HCEC 1CT (cell line): ENCODE data around the gene STX8.
"Not testable (repeated sequence)": the region's sequence is repeated elsewhere in the genome, so short reads cannot be mapped to it uniquely, and the experiment has no call there.

ENCODE experiments used
- DNase-seq: peaks from one replicate; pipeline ENCODE4 v3.0.0-alpha.2; 2017

The STX8 gene

DNA sequence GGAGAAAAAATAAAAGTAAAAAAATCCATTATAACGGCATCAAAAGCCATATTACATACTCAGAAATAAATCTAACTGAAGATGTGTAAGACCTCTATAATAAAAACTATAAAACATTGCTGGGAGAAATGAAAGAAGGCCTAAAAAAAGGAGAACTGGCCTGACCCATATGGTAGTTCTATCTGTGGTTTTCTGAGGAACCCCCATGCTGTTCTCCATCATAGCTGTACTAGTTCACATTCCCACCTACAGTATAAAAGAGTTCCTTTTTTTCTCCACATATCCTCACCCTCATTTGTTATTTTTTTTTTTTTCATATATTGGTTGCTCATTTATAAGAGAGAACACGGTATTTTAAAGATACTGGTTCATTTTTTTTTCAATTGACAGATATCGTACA, 191.8 kb downstream of the STX8 start:
- no peak for DNase-seq

DNA sequence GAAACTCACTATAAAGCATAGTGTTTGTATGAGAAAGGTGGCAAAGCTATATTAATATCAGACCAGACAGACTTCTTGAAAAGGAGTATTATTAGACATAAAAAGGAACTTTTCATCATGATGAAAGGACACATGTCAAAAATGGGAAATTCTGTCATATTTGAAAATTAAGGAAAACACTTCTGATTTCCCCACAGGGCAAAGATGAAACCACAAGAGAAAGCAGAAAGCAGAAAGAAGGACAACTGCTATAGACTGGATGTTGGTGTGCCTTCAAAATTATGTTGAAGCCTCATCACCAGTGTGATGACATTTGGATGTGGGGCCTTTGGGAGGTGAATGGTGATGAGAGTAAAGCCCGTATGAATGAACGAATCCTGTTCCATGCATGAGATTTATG, 193.0 kb downstream of the STX8 start:
- DNase-seq, result no peak

DNA sequence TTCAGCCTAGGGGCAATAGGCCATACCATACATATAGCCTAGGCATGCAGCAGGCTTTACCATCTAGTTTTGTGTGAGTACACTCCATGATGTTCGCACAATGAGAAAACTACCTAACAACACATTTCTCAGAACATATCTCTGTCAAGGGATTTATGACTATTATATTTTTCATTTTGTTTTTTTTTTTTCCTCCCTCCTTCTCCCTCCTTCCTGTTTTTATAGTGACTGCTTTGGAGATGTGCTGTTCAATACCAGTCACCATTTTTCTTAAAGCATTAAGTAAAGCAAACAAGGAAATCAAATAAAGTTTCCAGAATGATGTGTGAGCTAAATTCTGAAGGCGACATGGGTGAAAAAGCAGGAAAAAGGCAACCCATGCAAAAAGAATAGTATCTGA, 194.6 kb downstream of the STX8 start:
- DNase-seq, result no peak

DNA sequence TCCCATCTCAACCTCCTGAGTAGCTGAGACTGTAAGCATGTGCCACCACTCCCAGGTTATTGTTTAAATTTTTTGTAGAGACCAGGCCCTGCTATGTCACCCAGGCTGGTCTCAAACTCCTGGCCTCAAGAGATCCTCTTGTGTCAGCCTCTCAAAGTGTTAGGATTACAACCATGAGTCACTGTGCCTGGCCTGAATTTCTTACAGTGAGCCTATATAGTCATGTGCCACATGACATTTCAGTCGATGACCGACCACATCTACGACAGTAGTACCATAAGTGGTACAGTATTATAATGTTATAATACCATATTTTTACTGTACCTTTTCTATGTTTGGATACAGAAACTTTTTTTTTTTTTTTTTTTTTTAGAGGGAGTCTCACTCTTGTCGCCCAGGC, 195.3 kb downstream of the STX8 start:
- DNase-seq, result no peak

GRCh38 chr17:9376177-9376576, 199.4 kb downstream of the STX8 start:
- DNase-seq, result not testable (repeated sequence)

DNA sequence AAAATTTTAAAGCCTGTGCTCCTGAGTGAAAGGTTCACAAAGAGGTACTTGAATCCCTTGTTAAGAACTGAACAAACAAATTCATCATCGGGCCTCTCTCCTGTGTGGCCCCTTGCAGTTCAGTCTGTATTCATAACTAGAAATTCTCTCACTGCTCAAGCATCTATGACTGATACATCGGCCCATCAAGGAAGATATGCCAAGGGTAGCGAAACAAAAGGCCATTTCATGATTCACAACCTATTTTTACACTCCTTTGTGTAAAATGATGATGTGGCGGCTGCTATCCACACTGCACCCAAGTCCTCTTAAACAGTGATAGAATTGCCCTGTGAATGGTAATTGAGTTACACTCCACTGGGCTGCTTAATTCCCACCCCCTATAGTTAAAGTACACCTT, 204.6 kb downstream of the STX8 start:
- peak; percentile 89 for DNase-seq

DNA sequence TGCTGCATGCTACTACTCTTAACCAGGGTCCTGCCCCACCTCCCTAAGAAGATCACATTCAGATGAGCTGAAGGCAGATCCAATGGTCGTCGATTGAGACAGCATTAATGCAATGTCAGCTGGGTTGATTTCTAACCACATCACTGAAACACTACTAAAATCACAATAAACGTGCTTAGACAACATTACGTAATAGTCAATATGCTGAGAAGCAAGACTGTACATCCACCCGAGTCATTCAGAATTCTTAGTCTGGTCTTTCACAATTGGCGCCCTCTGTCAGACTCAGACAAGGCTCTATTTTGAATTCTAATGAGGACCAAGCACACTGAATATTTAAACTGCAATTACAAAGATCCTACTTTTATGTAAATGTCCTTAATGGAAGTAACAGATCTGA, 205.2 kb downstream of the STX8 start:
- peak; percentile 53 for DNase-seq

- no peak for DNase-seq
Measured at GRCh38 chr17:9368631-9369030, 207.0 kb downstream of the STX8 start.

- DNase-seq, result no peak
Measured at GRCh38 chr17:9367156-9367555, 208.5 kb downstream of the STX8 start.

- DNase-seq, result peak; percentile 34
Measured at GRCh38 chr17:9364837-9365430, 210.7 kb downstream of the STX8 start.

- DNase-seq, result peak; percentile 84
Measured at GRCh38 chr17:9363440-9364350, 211.9 kb downstream of the STX8 start.

DNA sequence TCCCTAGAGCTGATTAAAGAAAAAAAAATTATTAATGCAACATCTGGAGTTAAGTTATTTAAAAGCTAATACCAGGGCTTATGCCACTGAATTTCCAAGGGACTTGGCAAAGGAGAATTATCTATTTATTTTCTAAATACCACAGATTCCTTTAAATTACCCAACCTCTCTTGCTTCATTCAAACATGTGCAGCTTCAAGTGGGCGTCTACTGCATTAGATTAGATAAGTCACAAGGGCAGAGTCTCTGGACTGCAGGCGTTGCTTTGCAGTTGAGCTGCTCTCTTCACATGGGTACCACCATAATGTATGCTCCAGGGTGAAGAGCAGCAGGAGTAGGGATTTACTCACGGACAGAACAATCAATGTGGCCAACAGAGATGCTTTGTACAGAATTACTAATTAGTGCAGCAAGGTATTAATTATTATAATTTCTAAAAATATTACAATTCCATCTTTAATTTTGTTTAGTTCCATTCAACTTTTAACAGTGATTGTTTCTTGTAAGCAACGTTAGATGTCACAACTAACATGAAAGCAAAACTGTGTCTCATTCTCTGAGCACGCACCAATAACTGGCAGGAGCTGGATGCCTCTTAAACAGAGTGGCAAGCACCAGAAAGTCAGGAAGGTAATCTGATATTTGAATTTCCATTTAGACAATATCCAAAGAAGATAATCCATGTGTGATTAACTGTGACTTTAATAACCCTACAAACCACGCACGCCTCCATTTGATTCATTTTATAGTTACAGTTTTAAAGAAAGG, 214.2 kb downstream of the STX8 start:
- peak; percentile 94 for DNase-seq

DNA sequence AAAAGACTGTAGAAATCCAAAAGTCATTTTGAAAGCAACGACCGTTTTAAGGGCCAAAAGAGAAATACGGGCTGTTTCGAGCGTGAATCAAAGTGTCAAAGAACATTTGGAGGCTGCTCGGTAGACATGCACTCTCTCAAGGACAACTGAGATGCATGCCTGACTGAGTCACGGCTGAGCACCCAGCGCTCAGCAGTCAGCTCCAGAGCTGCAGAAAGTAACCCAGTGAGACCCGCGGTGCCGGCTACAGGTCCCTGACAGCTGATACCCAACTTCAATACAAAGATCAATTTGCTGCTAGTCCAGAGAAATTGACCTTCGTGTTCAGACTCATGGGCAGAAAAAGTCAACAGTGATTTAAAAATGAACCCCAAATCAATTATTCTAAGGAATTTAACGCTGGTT, 214.9 kb downstream of the STX8 start:
- peak; percentile 81 for DNase-seq

DNA sequence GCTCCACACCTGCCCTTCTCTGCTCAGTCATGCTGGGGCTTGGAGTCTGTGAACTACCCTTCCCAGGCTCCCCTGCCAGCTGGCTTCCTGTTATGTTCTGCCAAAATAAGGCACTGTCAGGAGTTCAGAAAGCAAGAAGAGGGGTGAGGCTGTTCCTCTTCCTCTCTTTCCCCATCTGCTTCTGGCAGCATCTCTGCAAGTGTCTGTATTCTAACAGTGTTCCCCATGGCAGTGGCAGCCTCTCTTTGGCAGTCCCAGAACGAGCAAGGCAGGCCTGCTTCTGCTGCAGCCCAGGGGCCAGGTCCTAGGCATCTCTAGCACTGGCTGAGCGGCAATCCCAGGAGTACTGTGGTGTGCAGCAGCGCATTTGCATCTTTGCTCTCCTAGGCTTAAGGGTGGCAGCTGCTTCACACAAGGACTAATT, 219.1 kb downstream of the STX8 start:
- no peak for DNase-seq

GRCh38 chr17:9355846-9356245, 219.8 kb downstream of the STX8 start:
- no peak for DNase-seq

DNA sequence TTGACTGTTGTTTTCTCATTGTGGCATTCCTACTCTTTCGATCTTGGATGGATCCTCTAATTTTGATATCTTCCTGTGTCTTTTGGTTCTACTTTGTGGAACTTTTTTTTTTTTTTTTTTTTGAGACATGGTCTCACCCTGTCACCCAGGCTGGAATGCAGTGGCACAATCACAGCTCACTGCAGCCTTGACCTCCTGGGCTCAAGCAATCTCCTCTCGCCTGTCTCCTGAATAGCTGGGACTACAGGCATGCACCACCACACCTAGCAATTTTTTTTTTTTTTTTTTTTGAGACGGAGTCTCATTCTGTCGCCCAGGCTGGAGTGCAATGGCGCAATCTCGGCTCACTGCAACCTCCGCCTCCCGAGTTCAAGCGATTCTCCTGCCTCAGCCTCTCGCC, 220.4 kb downstream of the STX8 start:
- not testable (repeated sequence) for DNase-seq

DNA sequence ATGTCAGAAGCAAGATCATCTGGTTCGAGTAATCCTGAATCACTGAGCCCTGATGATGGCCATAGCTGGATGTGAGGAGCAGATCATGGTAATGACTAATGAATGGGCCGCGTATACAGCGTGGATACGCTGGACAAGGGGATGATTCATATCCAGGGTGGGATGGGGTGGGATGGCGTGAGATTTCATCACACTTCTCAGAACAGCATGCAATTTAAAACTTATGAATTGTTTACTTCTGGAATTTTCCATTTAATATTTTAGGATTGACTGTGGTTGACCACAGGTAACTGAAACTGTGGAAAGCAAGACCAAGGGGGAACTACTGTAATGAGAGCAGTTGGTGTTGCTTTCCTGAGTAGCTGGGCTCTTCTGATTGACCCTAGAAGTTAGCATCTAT, 225.5 kb downstream of the STX8 start:
- peak; percentile 99 for DNase-seq

DNA sequence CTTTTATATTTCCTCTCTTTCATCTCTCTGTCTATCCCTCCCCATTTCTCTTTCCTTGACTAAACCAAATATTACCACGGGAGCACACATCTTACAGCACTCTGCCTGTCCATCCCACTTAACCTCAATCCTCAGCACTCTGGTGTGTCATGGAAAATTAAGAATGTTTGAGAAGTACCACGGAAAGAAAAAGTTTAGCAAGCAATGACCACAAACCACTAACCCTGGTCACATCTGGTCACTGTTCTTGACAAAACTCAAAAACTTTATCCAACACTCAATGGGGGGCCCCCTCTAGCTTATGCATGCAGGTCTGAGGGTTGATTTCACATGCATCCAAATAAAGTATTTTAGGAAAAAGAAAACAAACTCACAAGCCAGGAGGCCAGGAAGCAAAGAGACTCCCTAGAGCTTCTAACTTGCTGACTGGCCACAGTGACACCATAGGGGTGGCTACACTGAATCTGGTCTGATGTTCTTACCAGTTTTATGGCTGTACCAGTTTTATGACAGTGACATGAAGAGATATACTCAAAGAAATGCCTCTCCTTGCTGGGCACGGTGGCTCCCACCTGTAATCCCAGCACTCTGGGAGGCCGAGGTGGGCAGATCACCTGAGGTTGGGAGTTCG, 229.2 kb downstream of the STX8 start:
- peak; percentile 68 for DNase-seq

DNA sequence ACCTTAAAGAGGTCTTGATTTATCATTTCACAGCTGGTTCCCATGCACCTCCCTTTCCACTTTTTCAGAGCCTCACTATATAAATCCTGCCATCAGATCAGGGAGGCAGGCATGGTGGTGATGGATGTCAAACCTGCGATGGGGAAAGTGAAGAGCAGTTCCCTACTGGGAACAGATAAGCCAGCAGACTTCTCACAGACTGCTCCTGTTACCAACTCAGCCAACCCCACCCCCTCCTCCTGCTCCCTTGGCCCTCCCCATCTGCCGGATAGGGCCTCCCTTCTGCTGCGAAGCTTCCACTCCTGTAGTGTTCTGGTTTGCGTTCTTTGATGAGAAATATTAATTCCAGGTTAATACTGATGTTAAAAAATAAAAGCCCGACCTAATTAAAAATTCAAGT, 232.1 kb downstream of the STX8 start:
- DNase-seq, result no peak

DNA sequence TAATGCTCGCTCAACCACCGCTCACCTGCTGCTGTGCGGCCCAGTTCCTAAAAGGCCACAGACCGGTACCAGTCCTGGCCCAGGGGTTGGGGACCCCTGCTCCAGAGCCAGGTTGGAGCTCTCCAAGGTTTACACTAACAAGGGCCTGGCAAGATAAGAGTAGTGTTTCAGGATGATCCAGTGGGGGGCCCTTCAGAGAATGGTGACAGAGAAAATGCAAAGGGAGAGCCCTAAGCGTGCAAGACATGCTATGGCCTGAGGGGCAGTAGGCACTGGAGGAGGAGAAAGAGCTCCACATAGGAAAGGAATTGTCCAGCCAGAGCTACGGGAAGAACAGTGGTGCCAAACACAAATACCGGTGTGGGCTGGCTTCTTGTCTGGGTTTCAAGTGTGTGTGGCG, 233.4 kb downstream of the STX8 start:
- no peak for DNase-seq

GRCh38 chr17:9339958-9340357, 235.7 kb downstream of the STX8 start:
- no peak for DNase-seq

DNA sequence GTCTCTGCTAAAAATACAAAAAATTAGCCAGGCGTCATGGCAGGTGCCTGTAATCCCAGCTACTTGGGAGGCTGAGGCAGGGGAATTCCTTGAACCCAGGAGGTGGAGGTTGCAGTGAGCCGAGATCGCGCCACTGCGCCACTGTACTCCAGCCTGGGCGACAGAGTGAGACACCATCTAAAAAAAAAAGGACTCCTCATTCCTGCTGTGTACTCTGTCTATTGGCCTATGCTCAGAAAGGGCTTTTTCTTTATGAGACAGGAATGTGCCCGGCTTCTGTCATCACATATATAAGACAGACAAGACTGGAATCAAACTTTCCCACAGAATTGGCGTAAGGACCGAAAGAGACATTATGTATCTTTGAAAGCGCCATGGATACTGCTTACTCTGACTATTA, 236.1 kb downstream of the STX8 start:
- not testable (repeated sequence) for DNase-seq

DNA sequence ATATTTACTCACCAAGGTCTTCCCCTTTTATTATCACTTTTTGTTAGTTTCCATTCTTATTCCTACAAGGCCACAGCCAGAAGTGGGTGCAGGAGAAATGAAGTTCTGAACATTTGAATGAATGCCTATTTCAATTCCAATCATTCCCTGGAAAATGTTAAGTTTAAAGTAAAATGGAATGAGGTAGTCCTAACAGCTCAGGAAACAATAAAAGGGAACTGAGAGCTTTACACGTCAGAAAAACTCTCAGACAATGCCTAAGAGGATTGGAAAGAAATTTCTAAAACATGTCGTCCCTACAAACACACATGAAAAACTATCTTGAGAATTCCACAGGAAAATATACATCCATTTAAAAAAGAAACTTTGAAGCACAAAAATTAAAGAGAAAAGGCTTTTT, 238.8 kb downstream of the STX8 start:
- no peak for DNase-seq
